G401 (cell line): ENCODE data around the gene RBMS3. TPM values are rescaled to one million over a fixed set of nuclear protein-coding genes. Genes with fewer than 3 reads are reported as not detected.
A peak's percentile ranks its signal among the peaks of the same experiment; 100 is the strongest.
"Not testable (repeated sequence)": the region's sequence is repeated elsewhere in the genome, so short reads cannot be mapped to it uniquely, and the experiment has no call there.

Experiments used
- DNase-seq: peaks from one replicate; pipeline ENCODE4 v3.0.0-alpha.2; 2015; ENCODE audit warnings: low spot score
- in situ Hi-C: cut with HindIII; loops from 2 replicates; pipeline ENCODE4 v1.10.0; 2016; ENCODE audit warnings: low sequenced_read_pairs, mixed read lengths
- total RNA-seq: library from RNA; depleted of rRNA; stranded (reverse); fragments of >200 nt; shearing (Covaris generic); gene quantifications from 2 replicates; pipeline ENCODE4 v1.2.3, GENCODE V29; 2014; rRNA removed

RBMS3 gene
- 0.20 and 2.3 TPM in 2 replicates for total RNA-seq

DNA sequence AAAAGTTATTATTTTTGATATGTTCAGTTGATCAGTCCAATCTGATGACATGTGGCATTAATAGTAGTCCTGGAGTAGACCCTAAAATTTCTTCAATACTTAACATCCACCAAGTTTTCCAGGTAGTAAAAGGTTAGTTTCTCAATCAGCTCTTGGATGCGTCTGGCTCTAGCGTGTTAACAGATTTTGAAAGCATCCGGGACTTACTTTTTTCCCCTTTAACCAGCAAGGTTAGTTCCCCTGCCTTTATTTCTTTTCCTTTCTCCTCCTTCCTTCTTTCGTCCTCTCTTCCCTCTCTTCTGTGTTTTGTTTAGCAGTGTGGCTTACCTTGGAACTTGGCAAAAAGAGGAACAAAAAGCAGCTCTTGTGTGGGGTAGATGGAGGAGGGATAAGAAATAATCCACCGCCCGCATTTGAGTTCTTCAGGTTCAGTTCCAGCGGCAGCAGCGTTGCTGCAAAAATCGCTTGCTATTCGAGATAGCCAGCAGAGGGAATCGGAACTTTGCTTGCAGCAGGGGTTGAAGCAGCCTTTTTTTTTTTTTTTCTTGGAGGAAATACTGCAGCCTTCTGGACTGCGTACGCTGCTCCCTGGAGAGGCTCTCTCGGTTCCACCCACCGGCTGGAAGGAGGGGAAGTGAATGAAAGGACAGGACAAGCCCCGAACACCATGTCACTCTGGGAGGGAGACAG, at the start of gene RBMS3:
TSS of gene RBMS3 (plus strand) at position 668 of the 690 bp plus-strand sequence.
- peak; percentile 29 for DNase-seq
- in situ Hi-C loops, result no loop called here

DNA sequence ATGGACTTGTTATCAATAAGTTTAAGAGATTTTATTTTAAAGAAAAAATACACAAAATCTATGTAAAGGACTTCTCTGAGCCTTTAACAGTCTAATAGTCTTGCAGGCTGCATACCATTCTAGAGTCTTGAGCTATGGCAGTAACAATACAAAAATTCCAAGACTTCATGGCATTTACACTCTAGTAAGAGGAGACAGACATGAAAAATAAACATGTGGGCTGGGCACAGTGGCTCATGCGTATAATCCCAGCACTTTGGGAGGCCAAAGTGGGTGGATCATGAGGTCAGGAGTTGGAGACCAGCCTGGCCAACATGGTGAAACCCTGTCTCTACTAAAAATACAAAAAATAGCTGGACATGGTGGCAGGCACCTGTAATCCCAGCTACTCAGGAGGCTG, 47.7 kb upstream of the RBMS3 start:
- DNase-seq, in situ Hi-C loops: not testable (repeated sequence)

DNA sequence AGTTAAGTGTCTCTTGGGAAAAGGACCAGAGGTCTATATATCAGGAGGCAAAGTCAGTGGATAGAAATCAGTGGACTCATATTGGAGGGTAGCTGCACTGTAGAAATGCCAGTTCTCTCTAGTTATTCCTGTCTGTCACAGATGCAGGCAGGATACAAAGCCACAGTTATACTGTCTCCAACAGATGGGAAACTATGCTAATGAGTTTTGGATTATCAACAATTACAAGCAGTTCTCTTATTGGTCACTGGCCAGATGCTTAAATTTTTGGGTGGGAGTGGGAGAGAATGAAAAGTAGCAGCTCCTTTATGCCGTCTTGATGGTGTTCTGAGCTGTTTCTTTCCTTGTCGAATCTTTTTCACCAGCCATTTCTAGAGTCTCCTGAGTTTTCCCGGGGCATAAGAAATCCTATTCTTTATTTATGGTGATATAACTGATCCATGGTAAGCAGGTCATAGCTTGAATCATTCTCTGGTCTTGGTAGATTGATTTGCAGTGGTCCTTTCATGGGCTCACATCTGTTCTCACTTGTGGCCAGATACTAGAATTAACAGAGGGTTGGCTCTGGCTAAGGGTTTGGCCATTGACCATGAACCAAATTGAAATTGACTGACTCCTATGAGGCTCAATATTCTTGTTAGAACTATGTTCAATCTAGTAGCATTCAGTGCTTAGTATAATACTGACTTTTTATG, 44.6 kb upstream of the RBMS3 start:
- no peak for DNase-seq

DNA sequence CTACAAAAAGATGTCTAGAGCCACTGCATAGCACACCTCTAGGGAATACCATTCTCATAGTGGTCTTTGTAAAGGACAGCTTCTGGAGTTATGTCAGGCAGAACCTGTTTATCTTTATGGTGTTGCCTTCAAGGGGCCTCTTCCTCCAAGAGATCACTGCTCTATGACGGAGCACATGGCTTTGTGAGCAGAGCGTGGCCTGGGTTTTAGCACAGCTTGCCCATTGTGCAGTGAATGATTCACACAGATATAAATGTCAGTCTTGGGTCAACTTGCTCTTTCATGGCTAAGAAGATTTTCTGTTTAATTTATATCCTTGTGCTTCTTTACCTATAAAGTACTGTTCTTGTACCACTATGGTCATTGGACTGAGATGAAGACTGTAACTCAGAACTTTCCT, 41.5 kb upstream of the RBMS3 start:
- in situ Hi-C loops, result no loop called here
- no peak for DNase-seq

More for the DNA sequence above, 44.6 kb upstream of the RBMS3 start:
- in situ Hi-C loops, result no loop called here

- no peak for DNase-seq
- in situ Hi-C loops, result no loop called here
Measured at GRCh38 chr3:29240248-29240647, 40.6 kb upstream of the RBMS3 start.

GRCh38 chr3:29240887-29241286, 40.0 kb upstream of the RBMS3 start:
- no peak for DNase-seq
- in situ Hi-C loops, result no loop called here

GRCh38 chr3:29241855-29242254, 39.0 kb upstream of the RBMS3 start:
- in situ Hi-C loops, result no loop called here
- no peak for DNase-seq

- in situ Hi-C loops, result no loop called here
- DNase-seq, result peak; percentile 4
Measured at GRCh38 chr3:29242296-29242695, 38.6 kb upstream of the RBMS3 start.

DNA sequence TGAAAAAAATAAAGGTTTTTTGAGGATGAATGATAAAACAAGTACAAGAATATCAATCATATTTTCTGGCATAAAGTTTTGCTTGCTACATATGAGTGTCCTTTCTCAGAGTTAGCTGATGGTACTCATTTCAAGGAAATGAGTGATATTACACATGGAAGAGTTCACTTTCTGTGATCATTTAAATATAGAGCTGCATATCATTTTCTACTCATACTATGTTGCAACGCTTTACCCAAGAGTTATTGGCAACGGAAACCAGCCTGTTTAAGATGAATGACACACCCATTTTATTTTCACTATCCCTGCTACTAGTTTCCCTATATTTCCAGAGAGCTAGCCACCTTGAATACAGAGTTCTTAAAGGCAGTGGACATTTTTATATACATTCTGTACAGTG, 35.4 kb upstream of the RBMS3 start:
- DNase-seq, result no peak
- in situ Hi-C loops, result no loop called here

DNA sequence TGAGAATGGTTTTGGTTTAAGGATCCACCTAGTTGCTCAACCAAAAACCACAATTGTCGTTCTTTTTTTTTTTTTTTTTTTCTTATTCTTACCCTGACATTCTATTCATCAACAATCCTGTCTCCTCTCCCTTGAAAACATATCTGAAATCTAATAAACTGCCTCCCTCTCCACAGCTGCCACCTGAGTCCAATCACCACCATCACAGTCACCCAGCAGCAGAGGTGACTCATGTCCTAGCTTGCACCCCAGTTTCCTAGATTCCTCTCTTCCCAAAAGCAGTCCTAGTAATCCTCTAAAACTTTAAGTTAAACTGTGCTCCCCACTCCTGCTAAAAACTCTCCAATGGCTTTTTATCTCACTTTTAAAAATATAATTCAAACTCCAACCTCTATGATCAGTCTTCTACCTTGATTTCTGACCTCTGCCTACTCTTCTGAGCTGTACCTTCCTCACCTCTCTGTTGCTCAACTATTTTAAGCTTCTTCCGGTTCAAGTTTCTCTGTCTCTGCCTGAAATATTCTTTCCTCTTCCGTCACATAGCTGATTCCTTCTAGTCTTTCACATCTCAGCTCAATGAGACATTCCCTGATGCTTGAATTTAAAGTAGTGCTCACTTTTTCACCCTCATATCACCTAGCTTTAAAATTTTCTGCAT, 33.7 kb upstream of the RBMS3 start:
- in situ Hi-C loops, result no loop called here
- DNase-seq, result no peak

GRCh38 chr3:29249829-29250345, 31.0 kb upstream of the RBMS3 start:
- no peak for DNase-seq
- in situ Hi-C loops, result no loop called here

GRCh38 chr3:29255854-29256696, 24.8 kb upstream of the RBMS3 start:
- DNase-seq, result no peak
- in situ Hi-C loops, result no loop called here

- in situ Hi-C loops, result no loop called here
- no peak for DNase-seq
Measured at GRCh38 chr3:29258161-29258560, 22.7 kb upstream of the RBMS3 start.

GRCh38 chr3:29261119-29261518, 19.8 kb upstream of the RBMS3 start:
- in situ Hi-C loops, result no loop called here
- no peak for DNase-seq

DNA sequence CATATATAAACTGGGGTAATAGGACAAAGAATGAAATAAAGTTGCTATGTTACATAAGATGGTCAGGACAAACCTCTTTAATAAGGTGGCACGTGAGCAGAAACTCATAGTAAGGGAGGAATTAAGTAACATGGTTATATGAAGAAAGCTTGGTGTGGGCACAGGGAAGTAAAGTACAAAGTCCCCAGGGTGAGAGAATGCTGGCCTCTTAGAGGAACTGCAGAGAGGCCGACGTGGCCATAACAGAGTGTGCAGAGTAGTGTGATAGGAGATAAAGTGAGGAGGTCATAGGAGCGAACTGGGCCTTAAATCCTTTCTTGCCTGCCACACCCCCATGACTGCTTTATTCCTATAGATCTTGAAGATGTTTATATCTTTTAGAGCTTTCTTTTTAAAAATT, 17.4 kb upstream of the RBMS3 start:
- in situ Hi-C loops, result no loop called here
- DNase-seq, result no peak

DNA sequence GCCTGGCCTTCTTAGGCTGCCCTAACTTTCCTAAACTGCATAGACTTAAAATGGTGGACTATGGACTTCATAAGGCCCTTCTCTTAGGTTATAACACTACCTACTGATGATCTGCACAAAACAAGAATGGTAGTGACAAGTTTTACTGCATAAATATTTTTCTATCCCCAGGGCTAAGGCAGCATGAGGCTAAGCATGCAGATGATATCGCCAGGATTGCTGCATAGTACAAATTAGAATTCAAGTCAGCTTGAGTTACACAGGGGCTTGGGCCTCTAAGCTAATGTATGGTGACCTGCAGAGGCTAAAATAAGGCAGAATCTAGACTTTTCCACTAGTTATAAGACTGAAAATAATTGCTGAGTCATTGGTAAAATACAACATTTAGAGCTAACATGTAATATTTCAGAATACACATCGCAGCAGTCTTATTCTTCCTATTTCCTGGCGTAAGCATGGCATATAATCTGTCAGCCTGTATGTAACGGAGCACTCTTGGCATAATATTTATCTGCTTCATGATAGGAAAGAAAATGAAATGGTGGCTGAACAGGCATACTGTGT, 15.3 kb upstream of the RBMS3 start:
- in situ Hi-C loops, result no loop called here

GRCh38 chr3:29267226-29267625, 13.6 kb upstream of the RBMS3 start:
- in situ Hi-C loops, result no loop called here

More for the DNA sequence above, 15.3 kb upstream of the RBMS3 start:
- DNase-seq, result no peak

GRCh38 chr3:29268651-29269050, 12.2 kb upstream of the RBMS3 start:
- no peak for DNase-seq
- in situ Hi-C loops, result no loop called here

More at GRCh38 chr3:29267226-29267625, 13.6 kb upstream of the RBMS3 start:
- DNase-seq, result peak; percentile 56

GRCh38 chr3:29270752-29271151, 10.1 kb upstream of the RBMS3 start:
- in situ Hi-C loops, result no loop called here
- DNase-seq, result no peak
